Mononuclear cell (primary cell): ENCODE measurements around the gene COA8. TPM values are rescaled to one million over a fixed set of nuclear protein-coding genes. Genes with fewer than 3 reads are reported as not detected.
A peak's percentile ranks its signal among the peaks of the same experiment; 100 is the strongest.
"Not testable (repeated sequence)": the region's sequence is repeated elsewhere in the genome, so short reads cannot be mapped to it uniquely, and the experiment has no call there.

Experiments used
- H3K27me3 ChIP-seq: 2 replicates; pipeline ENCODE4 v1.6.0; 2011; ENCODE audit warnings: low read length, control low read depth; ENCODE audit not compliant: insufficient read depth
- H3K4me1 ChIP-seq: 2 replicates; pipeline ENCODE4 v1.5.1; 2011; ENCODE audit warnings: mild to moderate bottlenecking, low read length, control low read depth; ENCODE audit not compliant: insufficient read depth
- H3K4me3 ChIP-seq: 2 replicates; pipeline ENCODE4 v1.5.1; 2011; ENCODE audit warnings: mild to moderate bottlenecking, low read length, moderate library complexity
- H3K9me3 ChIP-seq: 2 replicates; pipeline ENCODE4 v1.5.1; 2011; ENCODE audit warnings: low read depth, mild to moderate bottlenecking, control low read depth, low read length
- total RNA-seq: library from RNA; depleted of rRNA; stranded (reverse); fragments of >200 nt; gene quantifications from one replicate; pipeline ENCODE4 v1.2.3, GENCODE V29; 2012

COA8 gene
- total RNA-seq, 1 donor, result 11.3 TPM

DNA sequence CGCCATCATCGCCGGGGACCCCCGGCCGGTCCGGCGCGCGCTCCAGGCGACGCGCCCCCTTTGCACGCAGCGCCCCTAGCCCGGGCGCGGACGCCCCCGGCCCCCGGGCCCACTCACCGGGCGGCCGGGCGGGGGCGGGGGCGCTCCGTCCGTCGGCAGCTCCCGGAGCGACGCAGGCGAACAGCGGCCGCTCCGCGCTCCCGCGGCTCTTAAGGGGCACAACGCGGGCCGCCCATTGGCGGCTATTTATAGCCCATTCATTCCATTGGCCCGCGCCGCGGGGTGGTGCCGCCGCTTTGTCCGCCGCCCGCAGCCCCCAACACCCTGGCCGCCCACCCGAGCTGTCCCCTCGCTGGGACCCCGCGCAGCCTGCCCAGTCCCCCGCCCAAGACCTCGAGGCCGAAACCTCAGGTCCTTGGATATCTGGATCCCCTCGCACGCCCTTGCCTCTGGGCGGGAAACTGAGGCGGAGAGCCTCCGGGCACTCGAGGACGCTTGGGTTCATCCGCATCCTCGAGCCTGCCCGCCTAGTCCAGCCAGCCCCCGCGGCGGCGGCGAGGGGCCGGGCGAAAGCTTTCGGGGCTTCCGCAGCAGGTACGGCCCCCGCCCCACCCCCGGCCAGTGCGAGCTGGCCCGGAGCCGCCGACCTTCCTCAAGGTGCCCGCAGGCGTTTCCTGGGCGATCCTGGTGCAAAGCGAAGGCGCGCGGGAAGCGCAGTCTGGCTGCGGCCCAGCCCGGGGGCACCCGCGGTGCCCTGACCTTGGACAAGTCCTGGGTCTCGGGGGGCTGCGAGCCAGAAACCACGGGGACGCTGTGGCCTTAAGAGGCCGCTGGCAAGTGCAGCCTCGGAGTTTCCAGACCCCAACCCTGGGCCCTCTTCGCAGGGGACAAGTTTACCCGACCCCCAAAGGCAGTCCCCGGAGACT is 39.8 kb upstream of the COA8 start, which contains the start of gene CKB:
Gene CKB, minus strand, starts transcription at position 182 of the 926 bp plus-strand sequence. CDS start 337 bp downstream, outside the sequence.
- no peaks in the 10 kb centered on the region for H3K9me3 ChIP-seq
- peaks cover 50% of the 10 kb centered on the region for H3K4me1 ChIP-seq
- H3K27me3 ChIP-seq, result peaks cover 27% of the 10 kb centered on the region
- peak within 1 kb of the TSS; percentile 24 for H3K4me3 ChIP-seq

DNA sequence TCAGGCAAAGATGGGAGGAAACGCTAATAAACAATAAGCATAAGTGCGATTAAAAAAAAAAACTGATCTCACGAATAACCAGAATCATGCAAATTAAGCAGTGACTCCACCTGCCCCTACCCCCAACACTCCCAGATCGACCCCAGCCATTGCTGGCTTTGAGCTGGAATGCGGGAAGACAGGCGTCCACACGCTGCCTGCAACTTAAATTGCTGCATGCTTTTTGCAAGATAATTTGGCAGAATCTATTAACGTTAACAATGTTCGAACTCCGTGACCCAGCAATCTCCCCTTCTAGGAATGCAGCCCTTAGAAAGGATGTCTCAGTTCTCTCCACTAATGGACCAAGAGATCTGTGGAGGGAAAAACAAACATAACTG is 39.2 kb upstream of the COA8 start:
- Histone ChIP-seq H3K4me1 (peaks cover 55% of the 10 kb centered on the region), H3K4me3 (no peak overlapping the region), H3K27me3 (peaks cover 27% of the 10 kb centered on the region), H3K9me3 (no peaks in the 10 kb centered on the region)

DNA sequence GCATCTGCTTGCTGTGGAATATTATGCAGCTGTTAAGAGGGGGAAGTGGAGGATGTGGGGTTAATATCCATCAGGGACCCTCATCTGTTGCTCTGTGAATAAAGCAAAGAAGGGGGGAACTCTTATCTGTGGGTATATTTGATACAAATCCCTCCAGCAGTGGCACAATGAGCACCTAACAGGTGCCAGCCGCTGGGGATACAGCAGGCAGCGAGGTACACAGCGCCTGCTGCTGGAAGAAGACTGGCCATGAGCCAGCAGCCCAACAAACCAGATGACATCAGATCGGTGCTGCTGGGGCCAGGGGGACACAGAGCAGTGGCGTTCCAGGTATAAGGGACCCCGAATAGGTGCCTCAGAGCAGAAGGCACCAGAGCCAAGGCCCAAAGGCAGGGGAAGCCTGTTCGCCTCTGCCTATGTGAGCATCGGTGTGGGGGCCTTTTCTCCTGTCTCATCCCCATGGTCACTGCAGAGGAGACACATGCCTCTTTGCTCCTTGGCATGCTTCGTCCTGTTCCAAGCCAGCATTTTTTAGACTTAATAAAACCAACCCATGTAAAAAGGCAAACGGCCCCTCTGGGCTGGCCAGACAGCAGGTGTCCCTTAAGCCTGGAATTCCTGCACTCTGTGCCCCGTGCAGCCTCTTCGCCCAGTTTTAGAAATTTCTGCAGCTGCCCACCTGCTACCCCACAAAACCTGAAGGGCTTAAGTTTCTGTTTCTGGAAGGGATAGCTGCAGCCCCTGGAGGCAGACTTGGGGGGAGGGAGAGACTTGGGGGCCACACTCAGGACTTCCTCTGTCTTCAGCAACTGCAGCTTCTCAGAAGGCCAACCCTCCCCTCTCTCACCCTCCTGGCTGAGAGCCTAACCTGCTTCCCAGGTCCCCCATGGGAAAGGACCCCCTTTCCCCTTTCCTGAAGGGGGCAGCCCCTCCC is 38.5 kb upstream of the COA8 start:
- H3K9me3 ChIP-seq, result no peaks in the 10 kb centered on the region
- no peak overlapping the region for H3K4me3 ChIP-seq
- peaks cover 51% of the 10 kb centered on the region for H3K4me1 ChIP-seq
- H3K27me3 ChIP-seq, result peaks cover 27% of the 10 kb centered on the region

DNA sequence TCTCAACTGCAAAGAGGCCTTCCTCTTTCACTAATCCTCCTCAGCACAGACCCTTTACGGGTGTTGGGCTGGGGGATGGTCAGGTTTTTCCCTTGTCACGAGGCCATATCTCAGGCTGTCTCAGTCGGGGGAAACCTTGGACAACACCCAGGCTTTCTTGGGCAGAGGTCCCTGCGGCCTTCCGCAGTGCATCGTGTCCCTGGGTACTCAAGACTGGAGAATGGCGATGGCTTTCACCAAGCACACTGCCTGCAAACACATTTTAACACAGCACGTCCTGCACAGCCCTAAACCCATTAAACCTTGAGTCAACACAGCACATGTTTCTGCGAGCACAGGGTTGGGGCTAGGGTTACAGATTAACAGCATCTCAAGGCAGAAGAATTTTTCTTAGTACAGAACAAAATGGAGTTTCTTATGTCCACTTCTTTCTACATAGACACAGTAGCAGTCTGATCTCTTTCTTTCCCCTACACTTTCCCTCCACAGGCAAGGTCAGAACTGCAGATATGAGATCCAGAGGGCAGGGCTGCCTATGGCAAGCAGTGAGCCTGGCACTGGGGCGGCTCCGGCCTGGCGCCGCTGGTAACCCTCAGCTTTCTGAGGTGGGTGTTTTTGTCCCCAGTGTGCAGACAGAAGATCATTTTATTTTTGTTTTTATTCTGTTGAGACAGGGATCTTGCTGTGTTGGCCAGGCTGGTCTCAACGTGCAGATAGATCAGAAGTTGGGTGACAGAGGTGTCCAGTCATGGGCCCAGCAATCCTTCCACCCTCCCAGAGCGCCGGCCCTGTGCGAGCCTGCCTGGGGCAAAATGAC is 37.1 kb upstream of the COA8 start:
- H3K4me1 ChIP-seq, result peaks cover 58% of the 10 kb centered on the region

DNA sequence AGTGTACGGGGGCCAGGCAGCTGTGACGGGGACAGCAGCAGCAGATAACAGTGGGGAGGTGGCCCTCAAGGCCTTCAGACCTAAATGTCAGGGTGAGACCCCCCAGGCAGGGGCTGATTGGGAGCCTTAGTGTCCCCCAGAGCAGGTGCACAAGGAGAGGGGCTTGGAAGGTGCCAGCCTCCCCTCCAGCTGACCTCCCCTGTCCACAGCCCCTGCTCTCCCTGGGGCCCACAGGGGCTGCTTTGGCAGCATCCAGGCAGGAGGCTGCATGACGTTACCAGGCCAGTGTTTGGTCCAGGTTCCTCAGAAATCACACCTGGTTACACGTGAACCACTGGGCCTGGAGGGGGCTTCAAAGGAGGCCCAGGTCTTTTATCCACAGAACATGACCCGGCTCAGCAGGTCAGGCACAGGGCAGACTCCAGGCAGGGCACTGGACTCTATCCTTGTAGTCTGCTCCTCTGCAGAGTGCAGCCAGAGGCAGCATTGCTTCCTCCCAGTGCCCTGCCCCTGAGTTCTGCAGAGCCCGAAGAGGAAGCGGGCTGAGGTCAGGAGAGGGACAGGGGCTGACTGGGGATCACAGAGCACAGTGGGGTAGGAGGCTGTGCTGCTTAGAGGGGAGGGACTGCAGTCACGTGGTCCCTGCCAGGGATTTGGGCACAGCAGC is 36.4 kb upstream of the COA8 start:
- H3K27me3 ChIP-seq, result peaks cover 22% of the 10 kb centered on the region
- H3K4me3 ChIP-seq, result no peak overlapping the region
- peaks cover 52% of the 10 kb centered on the region for H3K4me1 ChIP-seq
- no peaks in the 10 kb centered on the region for H3K9me3 ChIP-seq

More for the DNA sequence above, 37.1 kb upstream of the COA8 start:
- H3K27me3 ChIP-seq, result peaks cover 22% of the 10 kb centered on the region
- H3K9me3 ChIP-seq, H3K4me3 ChIP-seq: not testable (repeated sequence)

DNA sequence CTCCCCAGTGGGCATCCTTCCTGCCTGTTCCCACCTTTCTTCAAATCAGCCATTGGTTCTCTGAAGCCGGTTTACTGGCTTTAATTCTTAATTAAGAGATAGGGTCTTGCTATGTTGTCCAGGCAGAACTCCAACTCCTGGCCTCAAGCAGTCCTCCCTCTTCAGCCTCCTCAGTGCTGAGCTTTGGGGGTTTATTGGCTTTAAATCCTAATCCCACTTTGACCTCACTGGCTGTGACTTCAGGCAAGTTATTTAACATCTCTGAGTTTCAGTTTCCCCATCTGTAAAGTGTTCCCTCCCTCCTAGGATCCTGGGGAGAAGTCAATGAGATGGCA is 35.9 kb upstream of the COA8 start:
- Histone ChIP-seq H3K4me1 (peaks cover 52% of the 10 kb centered on the region), H3K27me3 (peaks cover 22% of the 10 kb centered on the region), H3K4me3 (no peak overlapping the region), H3K9me3 (no peaks in the 10 kb centered on the region)

DNA sequence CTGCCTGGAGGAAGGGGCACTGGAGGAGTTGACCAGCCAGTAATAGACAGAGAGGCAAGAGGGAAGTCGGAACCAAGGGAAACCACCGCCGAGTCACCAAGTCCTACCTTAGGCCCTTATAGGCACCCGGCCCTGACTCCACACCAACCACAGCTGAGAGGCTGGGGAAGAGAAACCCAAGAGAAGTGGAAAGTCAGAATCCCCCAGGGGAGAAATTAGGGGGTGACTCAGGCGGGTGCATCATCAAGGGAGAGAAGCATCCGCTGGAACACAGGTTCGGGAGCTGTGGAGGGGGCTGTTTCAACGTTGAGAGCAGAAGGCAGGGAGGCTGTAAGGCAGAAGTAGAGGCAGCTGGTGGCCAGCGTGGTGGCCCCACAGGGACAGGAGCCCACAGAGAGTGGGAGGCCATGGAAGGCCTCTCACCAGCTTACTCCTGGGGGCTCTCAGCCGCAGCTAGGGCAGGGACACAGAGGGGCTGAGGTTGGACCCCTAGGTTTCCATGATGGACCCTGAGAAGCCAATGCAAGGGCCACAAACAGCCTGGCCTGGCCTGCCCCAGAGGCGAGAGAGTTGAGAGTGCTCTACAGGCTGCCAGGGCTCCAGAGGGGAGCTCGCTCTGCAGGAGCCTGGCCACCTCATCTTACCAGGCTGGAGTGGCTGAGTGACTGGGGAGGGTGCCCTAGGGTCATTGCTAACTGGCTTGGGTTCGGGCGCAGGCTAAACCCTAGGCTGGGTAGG is 35.2 kb upstream of the COA8 start:
- Histone ChIP-seq H3K4me3 (no peak overlapping the region), H3K9me3 (no peaks in the 10 kb centered on the region), H3K4me1 (peaks cover 48% of the 10 kb centered on the region), H3K27me3 (peaks cover 18% of the 10 kb centered on the region)

DNA sequence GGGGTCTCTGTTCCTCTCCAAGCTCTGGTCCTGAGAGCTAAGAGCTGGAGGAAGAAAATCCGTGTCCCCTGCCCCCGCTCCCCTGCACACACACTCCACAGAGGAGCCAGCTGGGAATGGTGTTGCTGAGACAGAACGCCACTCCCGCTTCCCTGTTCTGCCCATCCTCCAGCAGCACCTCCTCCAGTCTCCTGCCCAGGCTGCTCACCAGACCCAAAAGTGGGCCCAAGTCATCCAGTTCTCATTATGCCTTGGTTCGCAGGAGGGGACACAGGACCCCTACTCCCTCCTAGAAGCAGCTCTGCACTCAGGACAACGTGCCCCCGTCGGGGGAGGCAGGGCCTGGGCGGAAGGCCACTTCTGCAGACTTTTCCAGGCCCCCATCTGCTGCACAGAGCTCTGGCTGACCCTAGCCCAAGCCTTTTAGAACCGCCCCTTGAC is 34.6 kb upstream of the COA8 start:
- no peaks in the 10 kb centered on the region for H3K9me3 ChIP-seq
- peaks cover 14% of the 10 kb centered on the region for H3K27me3 ChIP-seq
- peak overlapping the region; percentile 74 for H3K4me3 ChIP-seq
- H3K4me1 ChIP-seq, result peaks cover 42% of the 10 kb centered on the region

DNA sequence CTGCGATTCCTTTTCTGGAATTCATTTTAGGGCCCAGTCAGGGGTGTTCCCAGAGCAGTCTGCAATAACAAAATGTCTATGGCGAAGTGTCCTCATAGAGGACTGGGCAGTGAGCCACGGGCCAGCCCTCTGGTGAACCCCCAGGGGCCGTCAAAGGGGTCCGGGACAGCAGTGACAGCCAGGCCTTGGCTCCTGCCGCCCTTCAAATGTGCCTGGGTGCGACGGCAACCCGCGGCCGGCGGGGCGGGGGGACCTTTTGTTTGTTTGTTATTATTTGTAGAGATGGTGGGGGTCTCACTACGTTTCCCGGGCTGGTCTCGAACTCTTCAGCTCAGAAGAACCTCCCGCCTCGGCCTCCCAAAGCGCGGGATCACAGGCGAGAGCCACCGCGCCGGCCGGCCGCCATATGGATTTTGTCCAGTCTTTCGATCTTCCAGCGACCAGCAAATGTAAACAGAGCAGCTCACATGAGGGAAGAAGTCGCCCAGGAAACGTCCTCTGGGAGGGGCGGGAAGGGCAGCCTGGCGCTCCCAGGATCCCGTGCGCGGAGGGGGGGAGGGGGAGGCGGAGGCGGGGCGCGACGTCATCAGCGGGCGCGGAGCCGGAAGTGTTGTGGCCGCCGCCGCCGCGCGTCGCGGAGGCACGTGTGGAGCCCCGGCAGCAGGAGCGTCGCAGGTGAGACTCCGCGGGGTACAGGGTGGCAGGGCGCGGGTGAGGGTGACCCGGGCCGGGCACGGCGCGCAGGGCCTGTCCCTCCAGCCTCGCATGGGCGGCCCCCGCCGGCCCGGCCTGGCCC is 34.0 kb upstream of the COA8 start, which contains the start of gene TRMT61A:
Gene TRMT61A, plus strand, starts transcription at position 610 of the 796 bp plus-strand sequence. CDS start 783 bp downstream, outside the sequence.
- peaks cover 8% of the 10 kb centered on the region for H3K27me3 ChIP-seq
- no peaks in the 10 kb centered on the region for H3K9me3 ChIP-seq
- peaks cover 42% of the 10 kb centered on the region for H3K4me1 ChIP-seq
- peak within 1 kb of the TSS; percentile 74 for H3K4me3 ChIP-seq

DNA sequence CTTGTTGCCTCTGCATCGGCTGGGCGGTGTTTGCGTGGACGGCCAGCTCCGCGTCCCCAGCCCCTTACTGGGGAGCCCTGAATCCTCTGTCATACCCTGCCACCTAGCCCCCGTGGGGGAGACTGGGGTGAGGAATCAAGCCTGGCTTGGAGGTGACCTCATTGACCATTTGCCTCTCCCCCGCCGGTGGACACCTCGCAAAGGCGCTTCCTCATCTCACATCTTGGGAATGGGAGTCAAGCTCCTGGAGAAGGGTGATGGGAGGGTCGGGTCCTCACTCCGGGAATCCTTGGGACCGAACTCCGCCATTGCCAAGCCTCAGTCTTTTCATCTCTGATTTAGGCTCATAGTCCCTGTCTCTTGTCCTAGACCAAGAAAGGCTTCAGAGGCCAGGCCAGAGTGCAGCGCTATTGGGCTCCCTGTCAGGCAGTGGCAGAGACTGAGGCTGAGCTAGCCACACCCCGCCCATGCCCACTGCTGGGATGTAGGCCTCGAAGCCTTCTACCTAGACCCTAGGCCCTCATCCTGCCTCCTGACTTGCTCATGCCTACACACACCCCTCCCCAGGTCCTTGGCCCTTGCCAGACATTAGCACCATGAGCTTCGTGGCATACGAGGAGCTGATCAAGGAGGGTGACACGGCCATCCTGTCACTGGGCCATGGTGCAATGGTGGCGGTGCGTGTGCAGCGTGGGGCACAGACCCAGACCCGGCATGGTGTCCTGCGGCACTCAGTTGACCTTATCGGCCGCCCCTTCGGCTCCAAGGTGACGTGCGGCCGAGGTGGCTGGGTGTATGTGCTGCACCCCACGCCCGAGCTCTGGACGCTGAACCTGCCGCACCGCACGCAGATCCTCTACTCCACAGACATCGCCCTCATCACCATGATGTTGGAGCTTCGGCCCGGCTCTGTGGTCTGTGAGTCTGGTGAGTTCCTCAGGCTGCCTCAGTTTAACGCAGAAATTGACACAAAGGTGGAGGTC is 33.1 kb upstream of the COA8 start:
- H3K4me3 ChIP-seq, result peak overlapping the region; percentile 74
- peaks cover 42% of the 10 kb centered on the region for H3K4me1 ChIP-seq
- H3K27me3 ChIP-seq, result no peaks in the 10 kb centered on the region
- no peaks in the 10 kb centered on the region for H3K9me3 ChIP-seq

DNA sequence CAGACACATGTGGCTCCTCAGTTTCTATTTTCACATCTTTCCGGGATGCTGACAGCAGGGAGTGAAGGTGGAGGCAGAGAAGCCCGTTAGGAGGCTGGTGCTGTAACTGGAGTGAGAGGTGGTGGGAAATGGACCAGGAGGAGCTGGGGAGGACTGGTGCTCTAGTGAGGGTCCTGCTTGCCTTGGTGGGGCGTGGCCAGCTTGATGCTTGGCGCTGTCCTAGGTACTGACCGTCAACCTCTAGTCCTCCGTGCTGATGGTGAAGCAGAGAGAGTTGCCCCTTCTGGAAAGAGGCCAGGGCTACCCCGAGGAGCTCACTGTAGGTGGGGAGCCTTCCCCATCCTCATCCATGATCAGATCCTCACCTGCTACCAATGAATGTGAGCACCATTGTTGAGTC is 32.4 kb upstream of the COA8 start:
- no peaks in the 10 kb centered on the region for H3K9me3 ChIP-seq
- H3K4me3 ChIP-seq, result no peak overlapping the region
- H3K27me3 ChIP-seq, result no peaks in the 10 kb centered on the region
- peaks cover 42% of the 10 kb centered on the region for H3K4me1 ChIP-seq

DNA sequence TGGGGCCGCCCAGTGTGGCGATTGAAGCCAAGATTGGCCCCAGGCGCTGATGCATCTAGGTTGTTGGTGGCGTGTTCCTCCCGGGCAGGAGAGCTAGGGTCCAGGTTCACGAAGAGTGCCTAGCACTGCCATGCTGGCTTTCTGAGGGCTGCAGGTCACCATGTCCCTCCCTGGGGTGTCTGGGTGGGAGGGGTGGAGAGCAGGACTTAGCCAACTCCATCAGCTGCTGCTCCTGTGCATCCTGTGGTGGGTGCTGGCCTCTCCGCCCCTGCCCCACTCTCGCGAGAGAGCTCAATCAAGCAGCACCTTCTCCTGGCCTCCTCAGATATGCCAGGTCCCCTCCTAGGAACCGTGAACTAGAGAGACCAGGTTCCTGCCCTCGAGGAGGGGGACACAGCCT is 31.9 kb upstream of the COA8 start:
- H3K4me3 ChIP-seq, result no peak overlapping the region
- no peaks in the 10 kb centered on the region for H3K27me3 ChIP-seq
- H3K9me3 ChIP-seq, result no peaks in the 10 kb centered on the region
- H3K4me1 ChIP-seq, result peaks cover 41% of the 10 kb centered on the region
